CD8-positive, alpha-beta memory T cell (primary cell): ENCODE results near the gene MRPL11. TPM values are rescaled to one million over a fixed set of nuclear protein-coding genes. Genes with fewer than 3 reads are reported as not detected.
A peak's percentile ranks its signal among the peaks of the same experiment; 100 is the strongest.
"Not testable (repeated sequence)": the region's sequence is repeated elsewhere in the genome, so short reads cannot be mapped to it uniquely, and the experiment has no call there.

Experiments
- CTCF ChIA-PET: fragments of 350-600 bp; sonication (Branson Sonifier 250); formaldehyde crosslinking; loops from one replicate; lab custom pipeline; 2021; ENCODE audit warnings: antibody characterized with exemption; lab: Charles Lee
- POLR2A ChIA-PET: fragments of 350-600 bp; sonication (Branson Sonifier 250); formaldehyde crosslinking; loops from one replicate; lab custom pipeline; 2021; ENCODE audit warnings: antibody characterized with exemption; lab: Charles Lee
- DNase-seq, 5 donors: peaks; one replicate each; pipeline versions ENCODE4 v3.0.0 to v3.0.0-alpha.2; 2020 to 2022; ENCODE audit warnings: mixed read lengths in 1 of 5
- H3K27ac ChIP-seq: one replicate; pipeline ENCODE4 v1.7.0; 2013; ENCODE audit warnings: low read depth, mild to moderate bottlenecking, low read length, moderate library complexity
- H3K27me3 ChIP-seq: 2 replicates; pipeline ENCODE4 v1.7.0; 2013; ENCODE audit warnings: low read length, mild to moderate bottlenecking; ENCODE audit not compliant: insufficient read depth, poor library complexity, severe bottlenecking
- H3K36me3 ChIP-seq: 2 replicates; pipeline ENCODE4 v1.7.0; 2013; ENCODE audit warnings: mild to moderate bottlenecking, low read length, moderate library complexity; ENCODE audit not compliant: insufficient read depth
- H3K4me1 ChIP-seq: 2 replicates; pipeline ENCODE4 v1.7.0; 2013; ENCODE audit warnings: mild to moderate bottlenecking, low read length, moderate library complexity; ENCODE audit not compliant: insufficient read depth
- H3K4me3 ChIP-seq: 2 replicates; pipeline ENCODE4 v1.7.0; 2013; ENCODE audit warnings: mild to moderate bottlenecking, low read length
- H3K9me3 ChIP-seq: 2 replicates; pipeline ENCODE4 v1.7.0; 2013; ENCODE audit warnings: mild to moderate bottlenecking, low read length
- H3K27ac Mint-ChIP-seq, 8 donors: one replicate each; pipeline ENCODE4 v1.8.0; 2020 to 2021; ENCODE audit warnings: mixed read lengths in 8 of 8, mild to moderate bottlenecking in 6 of 8, inconsistent platforms in 3 of 8, moderate library complexity in 3 of 8
- H3K27me3 Mint-ChIP-seq, 2 donors: one replicate each; pipeline ENCODE4 v1.8.0; 2020 to 2021; ENCODE audit warnings: mixed read lengths in 2 of 2, mild to moderate bottlenecking in 1 of 2, moderate library complexity in 1 of 2
- H3K36me3 Mint-ChIP-seq, 3 donors: one replicate each; pipeline ENCODE4 v1.8.0; 2020 to 2021; ENCODE audit warnings: mixed read lengths in 3 of 3, inconsistent platforms in 1 of 3, mild to moderate bottlenecking in 1 of 3
- H3K4me1 Mint-ChIP-seq, 3 donors: one replicate each; pipeline ENCODE4 v1.8.0; 2020 to 2021; ENCODE audit warnings: mixed read lengths in 3 of 3, inconsistent platforms in 1 of 3, mild to moderate bottlenecking in 1 of 3
- H3K4me3 Mint-ChIP-seq, 7 donors: one replicate each; pipeline ENCODE4 v1.8.0; 2020 to 2021; ENCODE audit warnings: mixed read lengths in 7 of 7, mild to moderate bottlenecking in 6 of 7, moderate library complexity in 4 of 7, inconsistent platforms in 2 of 7
- H3K9me3 Mint-ChIP-seq, 5 donors: one replicate each; pipeline ENCODE4 v1.8.0; 2020 to 2022; ENCODE audit warnings: mixed read lengths in 5 of 5, mild to moderate bottlenecking in 3 of 5, moderate library complexity in 2 of 5, inconsistent platforms in 1 of 5
- polyA plus RNA-seq: library from polyadenylated mRNA; unstranded; fragments of 300-500 nt; fragmentation: Illumina TruSeq; gene quantifications from one replicate; pipeline ENCODE4 v1.2.3, GENCODE V29; 2021
- total RNA-seq, 2 experiments: library from RNA; stranded (reverse); gene quantifications; one replicate each; pipeline ENCODE4 v1.2.3, GENCODE V29; 2021

Gene MRPL11
- total and polyA plus RNA-seq, 3 experiments from 2014 or later, result 86.9 to 152 (median 148) TPM

- Histone ChIP-seq H3K27ac (peak within 1 kb of the TSS; percentile 60), H3K9me3 (no peaks in the 10 kb centered on the region), H3K27me3 (no peaks in the 10 kb centered on the region), H3K4me1 (peaks cover 11% of the 10 kb centered on the region), H3K4me3 (peak within 1 kb of the TSS; percentile 78), H3K36me3 (no peaks in the 10 kb centered on the region)
- H3K4me3 Mint-ChIP-seq, result peak within 1 kb of the TSS; percentile 87 to 97 (median 90)
- peaks cover 18 to 28% (median 20%) of the 10 kb centered on the region in 3 donors for H3K4me1 Mint-ChIP-seq
- no peaks in the 10 kb centered on the region for H3K27me3 Mint-ChIP-seq
- peaks cover 0 to 2% (median 0%) of the 10 kb centered on the region in 5 donors for H3K9me3 Mint-ChIP-seq
- peaks cover 0 to 10% (median 4%) of the 10 kb centered on the region in 3 donors for H3K36me3 Mint-ChIP-seq
- DNase-seq, result peak; percentile 91 to 97 (median 94)
- ChIA-PET POLR2A (interaction anchor here (0.6 to 2.4 kb wide), 16 partner anchors 13 to 1094 kb away, joined by 3 to 43 read pairs (median 4); partner anchors contain the start of genes DPP3, MRPL11, RBM4 and RBM4B), CTCF (interaction anchor here (0.6 to 2.4 kb wide), 8 partner anchors 11 to 244 kb away, joined by 3 to 11 read pairs (median 4); partner anchors contain the start of genes ACTN3, DPP3, MRPL11 and NPAS4)
- peak within 1 kb of the TSS; percentile 88 to 98 (median 92) for H3K27ac Mint-ChIP-seq
These were observed 27.8 kb upstream of the MRPL11 start, which contains the start of gene PELI3 for GRCh38 chr11:66466225-66467033. Gene PELI3, plus strand, starts transcription at chr11:66466905. Its CDS starts 1,224 bp downstream, at chr11:66468129.

- CTCF ChIA-PET, result interaction anchor here (0.6 to 2.4 kb wide), 6 partner anchors 10 to 243 kb away, joined by 3 to 11 read pairs (median 4); partner anchors contain the start of genes ACTN3, MRPL11, NPAS4 and ZDHHC24
These were observed 27.0 kb upstream of the MRPL11 start for GRCh38 chr11:66465373-66466224.

DNA sequence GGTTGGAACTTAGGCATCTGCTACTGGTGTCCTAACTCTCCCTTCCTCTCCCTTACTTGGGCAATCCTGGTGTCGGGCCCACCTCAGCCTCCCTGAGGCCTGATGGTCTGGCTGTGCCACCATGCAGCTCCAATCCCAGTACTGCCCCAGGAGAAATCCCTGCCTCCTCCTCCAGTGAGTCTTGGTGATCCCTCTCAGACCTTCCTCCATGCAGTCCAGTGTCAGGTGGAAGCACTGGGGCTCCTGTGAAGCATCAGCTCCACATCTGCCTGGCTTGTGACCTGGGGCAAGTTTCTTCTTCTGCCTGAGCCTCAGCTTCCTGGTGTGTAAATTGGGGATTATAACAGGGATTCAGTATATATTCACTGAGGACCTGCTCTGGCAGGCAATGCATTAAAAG is 26.3 kb upstream of the MRPL11 start:
- H3K27ac ChIP-seq, result no peak overlapping the region
- Mint-ChIP-seq H3K36me3 (peaks cover 0 to 4% (median 1%) of the 10 kb centered on the region in 3 donors), H3K27ac (peak overlapping the region in 4 of 8 donors; percentile 35 to 98 (median 74)), H3K27me3 (no peaks in the 10 kb centered on the region), H3K4me1 (peaks cover 17 to 28% (median 18%) of the 10 kb centered on the region in 3 donors), H3K9me3 (peaks cover 0 to 4% (median 0%) of the 10 kb centered on the region in 5 donors), H3K4me3 (peak overlapping the region in 4 of 7 donors; percentile 5 to 97 (median 56))
- ChIA-PET CTCF (no interaction called here), POLR2A (no interaction called here)
- no peak for DNase-seq
- H3K9me3 ChIP-seq, result no peaks in the 10 kb centered on the region
- peaks cover 11% of the 10 kb centered on the region for H3K4me1 ChIP-seq
- no peaks in the 10 kb centered on the region for H3K36me3 ChIP-seq
- H3K27me3 ChIP-seq, result no peaks in the 10 kb centered on the region
- H3K4me3 ChIP-seq, result no peak overlapping the region

More at GRCh38 chr11:66465373-66466224, 27.0 kb upstream of the MRPL11 start:
- no peaks in the 10 kb centered on the region for H3K9me3 ChIP-seq
- no peaks in the 10 kb centered on the region for H3K27me3 ChIP-seq
- Mint-ChIP-seq H3K9me3 (peaks cover 0 to 4% (median 0%) of the 10 kb centered on the region in 5 donors), H3K27ac (peak overlapping the region; percentile 81 to 98 (median 90)), H3K4me1 (peaks cover 18 to 28% (median 20%) of the 10 kb centered on the region in 3 donors), H3K27me3 (no peaks in the 10 kb centered on the region), H3K36me3 (peaks cover 0 to 4% (median 3%) of the 10 kb centered on the region in 3 donors), H3K4me3 (peak overlapping the region; percentile 87 to 97 (median 90))
- POLR2A ChIA-PET, result interaction anchor here (1.0 to 2.4 kb wide), 4 partner anchors 14 to 173 kb away, joined by 3 to 43 read pairs (median 10); partner anchors contain the start of genes DPP3, MRPL11 and RBM4
- peaks cover 11% of the 10 kb centered on the region for H3K4me1 ChIP-seq
- H3K4me3 ChIP-seq, result peak overlapping the region; percentile 69
- no peaks in the 10 kb centered on the region for H3K36me3 ChIP-seq
- H3K27ac ChIP-seq, result peak overlapping the region; percentile 60
- DNase-seq, result no peak

GRCh38 chr11:66464116-66464515 is 25.5 kb upstream of the MRPL11 start:
- H3K4me3 Mint-ChIP-seq, H3K27me3 Mint-ChIP-seq, H3K27me3 ChIP-seq, POLR2A ChIA-PET, H3K9me3 ChIP-seq, H3K9me3 Mint-ChIP-seq, DNase-seq, H3K27ac ChIP-seq, H3K36me3 Mint-ChIP-seq, H3K4me3 ChIP-seq, H3K36me3 ChIP-seq: not testable (repeated sequence)
- H3K4me1 ChIP-seq, result peaks cover 11% of the 10 kb centered on the region
- Mint-ChIP-seq H3K4me1 (peaks cover 17 to 28% (median 18%) of the 10 kb centered on the region in 3 donors), H3K27ac (peak overlapping the region in 1 of 8 donors; percentile 66)
- CTCF ChIA-PET, result interaction anchor here (1.2 kb wide), 1 partner anchor 57 kb away, joined by 3 read pairs; no protein-coding TSS in a partner anchor

GRCh38 chr11:66462911-66463310 is 24.3 kb upstream of the MRPL11 start:
- no peak overlapping the region for H3K27ac ChIP-seq
- peaks cover 0 to 4% (median 1%) of the 10 kb centered on the region in 3 donors for H3K36me3 Mint-ChIP-seq

GRCh38 chr11:66462010-66462409 is 23.4 kb upstream of the MRPL11 start:
- H3K36me3 ChIP-seq, result no peaks in the 10 kb centered on the region
- no peaks in the 10 kb centered on the region for H3K9me3 ChIP-seq
- H3K27me3 ChIP-seq, result no peaks in the 10 kb centered on the region
- H3K27me3 Mint-ChIP-seq, result no peaks in the 10 kb centered on the region
- no peak overlapping the region for H3K27ac ChIP-seq
- ChIA-PET CTCF (interaction anchor here (1.0 kb wide), 1 partner anchor 18 kb away, joined by 3 read pairs; the partner anchor contains the start of gene DPP3), POLR2A (no interaction called here)
- peaks cover 0 to 4% (median 0%) of the 10 kb centered on the region in 3 donors for H3K36me3 Mint-ChIP-seq
- peaks cover 0 to 4% (median 0%) of the 10 kb centered on the region in 5 donors for H3K9me3 Mint-ChIP-seq
- H3K4me1 ChIP-seq, result no peaks in the 10 kb centered on the region
- DNase-seq, result no peak
- H3K4me3 Mint-ChIP-seq, result no peak overlapping the region
- H3K4me3 ChIP-seq, result no peak overlapping the region
- peak overlapping the region in 1 of 8 donors; percentile 60 for H3K27ac Mint-ChIP-seq
- H3K4me1 Mint-ChIP-seq, result peaks cover 6 to 10% (median 6%) of the 10 kb centered on the region in 3 donors

More at GRCh38 chr11:66462911-66463310, 24.3 kb upstream of the MRPL11 start:
- Histone ChIP-seq H3K9me3 (no peaks in the 10 kb centered on the region), H3K4me1 (peaks cover 7% of the 10 kb centered on the region), H3K27me3 (no peaks in the 10 kb centered on the region), H3K36me3 (no peaks in the 10 kb centered on the region), H3K4me3 (no peak overlapping the region)
- Mint-ChIP-seq H3K4me3 (peak overlapping the region in 1 of 7 donors; percentile 40), H3K4me1 (peaks cover 12 to 17% (median 13%) of the 10 kb centered on the region in 3 donors), H3K27ac (peak overlapping the region in 1 of 8 donors; percentile 23), H3K27me3 (no peaks in the 10 kb centered on the region), H3K9me3 (peaks cover 0 to 4% (median 0%) of the 10 kb centered on the region in 5 donors)
- no peak for DNase-seq
- CTCF ChIA-PET, result interaction anchor here (1.1 to 1.2 kb wide), 2 partner anchors 24 to 56 kb away, joined by 3 read pairs; partner anchors contain the start of gene MRPL11
- POLR2A ChIA-PET, result no interaction called here

DNA sequence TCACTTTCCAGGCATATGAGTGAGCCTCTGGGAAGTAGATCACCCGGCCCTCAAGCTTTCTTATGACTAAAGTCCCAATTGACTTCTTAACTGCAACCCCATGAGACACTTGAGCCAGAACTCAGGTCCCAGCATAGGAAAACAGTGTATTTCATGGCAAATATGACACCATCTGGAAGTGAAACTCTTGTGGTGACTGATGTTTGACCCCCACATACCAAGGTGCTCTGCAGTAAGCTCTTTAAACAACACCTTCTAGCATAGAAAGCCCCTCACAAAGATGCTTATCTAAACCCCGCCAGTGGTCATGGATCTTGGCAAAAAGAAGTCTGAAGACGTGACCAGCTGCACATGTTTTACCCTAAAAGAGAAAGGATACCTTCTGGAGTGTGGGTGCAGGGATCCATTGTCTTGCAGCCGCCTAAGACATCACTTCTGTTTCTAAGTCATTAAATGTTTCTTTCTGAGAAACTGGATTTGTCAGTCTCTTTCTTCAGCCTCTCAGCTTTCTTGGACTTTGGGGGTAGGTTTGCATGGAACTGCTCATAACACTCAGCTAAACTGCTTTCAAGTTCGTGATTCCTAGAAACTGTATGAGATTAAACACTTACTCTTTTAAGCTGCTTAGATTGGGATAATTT is 20.6 kb upstream of the MRPL11 start:
- Mint-ChIP-seq H3K9me3 (peaks cover 0 to 4% (median 0%) of the 10 kb centered on the region in 5 donors), H3K27ac (no peak overlapping the region), H3K4me1 (peaks cover 6 to 10% (median 10%) of the 10 kb centered on the region in 3 donors), H3K36me3 (peaks cover 0 to 4% (median 0%) of the 10 kb centered on the region in 3 donors), H3K27me3 (peaks cover 0 to 2% of the 10 kb centered on the region in 2 donors), H3K4me3 (peak overlapping the region in 1 of 7 donors; percentile 28)
- ChIA-PET CTCF (no interaction called here), POLR2A (no interaction called here)
- H3K4me3 ChIP-seq, result no peak overlapping the region
- H3K9me3 ChIP-seq, result no peaks in the 10 kb centered on the region
- H3K36me3 ChIP-seq, result no peaks in the 10 kb centered on the region
- DNase-seq, result no peak
- H3K27me3 ChIP-seq, result no peaks in the 10 kb centered on the region
- peaks cover 6% of the 10 kb centered on the region for H3K4me1 ChIP-seq
- H3K27ac ChIP-seq, result no peak overlapping the region
